ENCODE measurements around the gene AGBL2.
"Not testable (repeated sequence)": the region's sequence is repeated elsewhere in the genome, so short reads cannot be mapped to it uniquely, and the experiment has no call there.

The AGBL2 gene

DNA sequence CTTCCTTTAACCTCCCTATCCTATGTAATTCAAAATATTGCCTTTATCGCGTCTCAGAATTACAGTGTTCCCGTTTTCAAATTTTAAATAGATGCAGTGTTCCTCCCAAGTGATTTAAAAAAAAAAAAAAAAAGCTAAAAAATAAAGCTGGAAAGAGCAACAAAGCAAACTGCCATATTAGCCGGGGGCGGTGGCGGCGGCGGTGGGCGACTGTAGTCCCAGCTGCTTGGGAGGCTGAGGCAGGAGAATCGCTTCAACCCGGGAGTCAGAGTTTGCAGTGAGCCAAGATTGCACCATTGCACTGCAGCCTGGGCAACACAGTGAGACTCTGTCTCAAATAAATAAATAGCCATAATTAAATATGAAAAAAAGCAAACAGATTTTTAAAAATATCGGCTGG lies 5.5 kb upstream of the AGBL2 start:
- Histone ChIP-seq H3K4me1 (ENCODE audit: insufficient read depth, low read length) (no peaks in the 10 kb centered on the region), H3K36me3 (ENCODE audit: insufficient read depth, low read length) (peaks cover 86% of the 10 kb centered on the region), H3K27me3 (ENCODE audit: insufficient read depth, low read length) (no peaks in the 10 kb centered on the region), H2AFZ (ENCODE audit: low read depth, low read length) (no peak overlapping the region), H3K9me3 (ENCODE audit: low read length) (peaks cover 2% of the 10 kb centered on the region), H3K4me3 (ENCODE audit: low read length) (no peak overlapping the region)

- peaks cover 2% of the 10 kb centered on the region for H3K9me3 ChIP-seq (ENCODE audit: low read length)
- no peaks in the 10 kb centered on the region for H3K27me3 ChIP-seq (ENCODE audit: insufficient read depth, low read length)
- no peak overlapping the region for H2AFZ ChIP-seq (ENCODE audit: low read depth, low read length)
- peaks cover 55% of the 10 kb centered on the region for H3K36me3 ChIP-seq (ENCODE audit: insufficient read depth, low read length)
- no peak overlapping the region for H3K4me3 ChIP-seq (ENCODE audit: low read length)
- no peaks in the 10 kb centered on the region for H3K4me1 ChIP-seq (ENCODE audit: insufficient read depth, low read length)
Observed at GRCh38 chr11:47716692-47717091, 1.5 kb upstream of the AGBL2 start.

DNA sequence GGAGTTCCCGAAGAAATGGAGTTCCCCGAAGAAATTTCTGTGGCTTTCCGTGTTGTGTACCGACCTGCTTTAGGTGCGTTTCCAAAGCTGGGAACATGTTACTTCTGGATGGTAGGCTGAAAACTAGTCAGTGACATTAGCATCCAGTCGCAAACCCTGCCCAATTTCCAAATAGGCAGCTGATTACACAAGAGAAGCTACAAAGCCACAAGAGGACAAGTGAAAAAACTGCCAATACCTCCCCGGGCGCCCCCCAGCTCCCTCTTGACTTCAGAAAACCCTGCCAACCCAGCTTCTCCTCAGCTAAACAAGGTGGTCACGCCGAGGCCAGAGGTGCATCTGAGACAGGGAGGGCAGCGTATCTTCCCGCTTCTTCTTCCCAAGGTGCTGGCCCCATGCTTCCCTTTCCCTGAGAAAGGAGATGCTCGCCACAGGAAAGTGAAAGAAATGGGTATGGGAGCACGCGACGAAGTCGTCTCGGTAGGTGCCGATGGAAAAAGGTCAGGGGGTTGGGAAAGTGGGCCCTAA lies 551 bp downstream of the AGBL2 start:
- Histone ChIP-seq H2AFZ (ENCODE audit: low read depth, low read length) (no peak overlapping the region), H3K4me3 (ENCODE audit: low read length) (no peak overlapping the region), H3K27me3 (ENCODE audit: insufficient read depth, low read length) (no peaks in the 10 kb centered on the region), H3K9me3 (ENCODE audit: low read length) (peaks cover 2% of the 10 kb centered on the region), H3K36me3 (ENCODE audit: insufficient read depth, low read length) (peaks cover 37% of the 10 kb centered on the region), H3K4me1 (ENCODE audit: insufficient read depth, low read length) (peaks cover 10% of the 10 kb centered on the region)

- Histone ChIP-seq H3K9me3 (ENCODE audit: low read length) (peaks cover 2% of the 10 kb centered on the region), H3K4me3 (ENCODE audit: low read length) (no peak overlapping the region), H3K27me3 (ENCODE audit: insufficient read depth, low read length) (no peaks in the 10 kb centered on the region), H3K4me1 (ENCODE audit: insufficient read depth, low read length) (peaks cover 10% of the 10 kb centered on the region), H3K36me3 (ENCODE audit: insufficient read depth, low read length) (peaks cover 13% of the 10 kb centered on the region), H2AFZ (ENCODE audit: low read depth, low read length) (no peak overlapping the region)
Observed at GRCh38 chr11:47711816-47712215, 3.4 kb downstream of the AGBL2 start.

DNA sequence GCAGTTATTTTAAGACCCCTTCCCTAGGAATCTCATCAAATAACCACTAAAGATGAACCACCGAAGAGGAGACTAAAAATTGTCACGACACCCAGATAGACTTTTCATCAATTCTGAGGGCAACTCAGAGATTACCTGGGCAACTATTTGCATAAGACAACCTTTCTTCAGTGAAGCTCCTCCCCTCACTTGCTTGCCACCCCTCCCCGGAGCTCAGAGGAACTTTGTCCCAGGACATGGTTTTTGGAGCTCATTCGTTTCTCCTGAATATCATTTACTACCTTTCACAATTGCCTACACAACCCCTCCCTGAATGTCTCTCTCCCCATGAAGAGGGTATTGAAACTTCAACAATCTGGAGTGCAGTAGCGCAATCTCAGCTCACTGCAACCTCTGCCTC lies 3.9 kb downstream of the AGBL2 start:
- H3K9me3 ChIP-seq (ENCODE audit: low read length), result no peaks in the 10 kb centered on the region
- peaks cover 10% of the 10 kb centered on the region for H3K4me1 ChIP-seq (ENCODE audit: insufficient read depth, low read length)
- no peak overlapping the region for H2AFZ ChIP-seq (ENCODE audit: low read depth, low read length)
- no peaks in the 10 kb centered on the region for H3K27me3 ChIP-seq (ENCODE audit: insufficient read depth, low read length)
- no peak overlapping the region for H3K4me3 ChIP-seq (ENCODE audit: low read length)
- H3K36me3 ChIP-seq (ENCODE audit: insufficient read depth, low read length), result peaks cover 7% of the 10 kb centered on the region

DNA sequence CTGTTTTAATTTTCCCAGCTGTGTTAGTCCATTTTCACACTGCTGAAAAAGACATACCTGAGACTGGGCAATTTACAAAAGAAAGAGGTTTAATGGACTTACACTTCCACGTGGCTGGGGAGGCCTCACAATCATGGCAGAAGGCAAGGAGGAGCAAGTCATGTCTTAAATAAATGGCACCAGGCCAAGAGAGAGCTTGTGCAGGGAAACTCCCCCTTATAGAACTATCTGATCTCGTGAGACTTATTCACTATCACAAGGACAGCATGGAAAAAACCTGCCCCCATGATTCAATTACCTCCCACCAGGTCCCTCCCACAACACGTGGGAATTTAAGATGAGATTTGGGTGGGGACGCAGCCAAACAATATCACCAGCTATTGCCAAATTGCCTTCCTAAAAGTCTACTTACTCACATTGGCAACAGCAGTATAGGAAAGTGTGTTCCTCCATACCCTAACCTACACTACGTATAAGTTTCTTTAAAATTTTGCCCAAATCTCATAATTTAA lies 7.8 kb downstream of the AGBL2 start:
- H3K27me3 ChIP-seq (ENCODE audit: insufficient read depth, low read length); H3K4me3 ChIP-seq (ENCODE audit: low read length); H3K9me3 ChIP-seq (ENCODE audit: low read length); H2AFZ ChIP-seq (ENCODE audit: low read depth, low read length); H3K36me3 ChIP-seq (ENCODE audit: insufficient read depth, low read length): not testable (repeated sequence)
- peaks cover 10% of the 10 kb centered on the region for H3K4me1 ChIP-seq (ENCODE audit: insufficient read depth, low read length)

DNA sequence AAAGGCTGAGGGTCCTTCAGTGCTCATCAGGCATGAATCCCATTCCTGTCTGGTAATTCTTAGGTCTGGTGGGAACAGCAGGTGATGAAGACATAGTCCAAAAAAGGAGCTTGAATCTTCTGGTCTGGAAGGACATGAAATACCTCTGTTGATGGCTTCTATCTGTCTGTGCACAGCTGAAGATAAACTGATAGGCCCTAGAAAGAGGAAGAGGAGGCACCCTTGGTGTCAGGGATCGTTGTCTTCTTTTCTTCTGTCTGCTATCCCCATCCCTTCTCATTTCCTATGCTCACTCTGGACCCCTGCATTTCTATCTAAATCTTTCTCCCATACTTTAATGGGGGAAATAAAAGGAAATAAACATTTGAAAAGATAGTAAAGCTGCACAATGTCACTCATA lies 9.4 kb downstream of the AGBL2 start:
- Histone ChIP-seq H3K4me3 (ENCODE audit: low read length) (no peak overlapping the region), H3K36me3 (ENCODE audit: insufficient read depth, low read length) (no peaks in the 10 kb centered on the region), H2AFZ (ENCODE audit: low read depth, low read length) (no peak overlapping the region), H3K9me3 (ENCODE audit: low read length) (no peaks in the 10 kb centered on the region), H3K4me1 (ENCODE audit: insufficient read depth, low read length) (peaks cover 8% of the 10 kb centered on the region), H3K27me3 (ENCODE audit: insufficient read depth, low read length) (no peaks in the 10 kb centered on the region)

DNA sequence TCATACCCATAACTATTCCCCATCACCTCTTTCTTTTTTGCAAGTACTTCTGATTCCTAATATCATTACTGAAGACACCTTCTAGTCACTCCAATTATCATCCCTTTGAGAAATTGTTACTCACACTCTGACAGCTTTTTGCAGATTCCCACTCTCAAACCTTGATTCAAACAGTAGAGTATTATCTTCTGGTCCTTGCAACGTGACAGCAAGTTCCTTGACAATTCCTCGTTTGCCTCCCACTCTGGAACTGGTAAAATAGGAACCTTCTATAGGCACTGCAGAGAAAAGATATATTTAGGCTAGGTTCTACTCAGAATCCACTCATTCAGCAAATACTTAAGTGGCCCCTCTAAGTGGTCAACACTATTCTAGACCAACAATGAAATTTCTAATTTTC lies 23.2 kb downstream of the AGBL2 start:
- Histone ChIP-seq H3K4me3 (ENCODE audit: low read length) (no peak overlapping the region), H3K9me3 (ENCODE audit: low read length) (no peaks in the 10 kb centered on the region), H3K4me1 (ENCODE audit: insufficient read depth, low read length) (no peaks in the 10 kb centered on the region), H2AFZ (ENCODE audit: low read depth, low read length) (no peak overlapping the region), H3K36me3 (ENCODE audit: insufficient read depth, low read length) (no peaks in the 10 kb centered on the region), H3K27me3 (ENCODE audit: insufficient read depth, low read length) (no peaks in the 10 kb centered on the region)

DNA sequence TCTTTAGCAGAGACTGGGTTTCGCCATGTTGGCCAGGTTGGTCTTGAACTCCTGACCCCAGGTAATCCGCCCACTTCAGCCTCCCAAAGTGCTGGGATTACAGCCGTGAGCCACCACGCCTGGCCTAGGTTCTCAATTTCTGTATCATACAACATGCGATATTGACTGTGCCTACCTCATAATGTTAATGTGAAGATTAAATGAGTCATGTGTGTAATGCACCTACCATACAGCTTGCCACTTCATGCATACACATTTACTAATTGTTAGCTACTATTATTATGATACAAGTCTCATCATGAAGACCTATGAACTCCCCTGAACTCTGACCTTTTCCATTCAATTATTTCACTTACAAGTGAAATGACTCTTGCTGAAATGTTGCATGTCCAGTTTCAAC lies 25.7 kb downstream of the AGBL2 start:
- H3K4me3 ChIP-seq (ENCODE audit: low read length), result no peak overlapping the region
- no peaks in the 10 kb centered on the region for H3K9me3 ChIP-seq (ENCODE audit: low read length)
- H3K36me3 ChIP-seq (ENCODE audit: insufficient read depth, low read length), result no peaks in the 10 kb centered on the region
- no peak overlapping the region for H2AFZ ChIP-seq (ENCODE audit: low read depth, low read length)
- H3K27me3 ChIP-seq (ENCODE audit: insufficient read depth, low read length), result no peaks in the 10 kb centered on the region
- no peaks in the 10 kb centered on the region for H3K4me1 ChIP-seq (ENCODE audit: insufficient read depth, low read length)

DNA sequence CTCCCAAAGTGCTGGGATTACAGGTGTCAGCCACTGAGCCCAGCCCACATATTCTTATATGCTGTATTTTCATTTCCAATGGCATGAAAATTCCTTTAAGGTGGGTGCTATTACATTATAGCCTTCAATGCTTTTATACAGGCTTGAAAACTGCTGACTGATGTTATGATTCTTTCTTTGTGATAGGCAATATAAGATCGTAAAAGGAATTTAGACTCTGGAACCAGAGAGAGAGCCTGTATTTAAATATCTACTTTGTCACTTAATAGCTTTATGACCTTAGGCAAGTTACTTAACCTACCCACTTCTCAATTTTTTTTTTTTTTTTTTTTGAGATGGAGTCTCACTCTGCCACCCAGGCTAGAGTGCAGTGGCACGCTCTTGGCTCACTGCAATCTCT lies 26.2 kb downstream of the AGBL2 start:
- Histone ChIP-seq H3K36me3 (ENCODE audit: insufficient read depth, low read length) (no peaks in the 10 kb centered on the region), H3K9me3 (ENCODE audit: low read length) (no peaks in the 10 kb centered on the region), H2AFZ (ENCODE audit: low read depth, low read length) (no peak overlapping the region), H3K27me3 (ENCODE audit: insufficient read depth, low read length) (no peaks in the 10 kb centered on the region), H3K4me1 (ENCODE audit: insufficient read depth, low read length) (no peaks in the 10 kb centered on the region), H3K4me3 (ENCODE audit: low read length) (no peak overlapping the region)

DNA sequence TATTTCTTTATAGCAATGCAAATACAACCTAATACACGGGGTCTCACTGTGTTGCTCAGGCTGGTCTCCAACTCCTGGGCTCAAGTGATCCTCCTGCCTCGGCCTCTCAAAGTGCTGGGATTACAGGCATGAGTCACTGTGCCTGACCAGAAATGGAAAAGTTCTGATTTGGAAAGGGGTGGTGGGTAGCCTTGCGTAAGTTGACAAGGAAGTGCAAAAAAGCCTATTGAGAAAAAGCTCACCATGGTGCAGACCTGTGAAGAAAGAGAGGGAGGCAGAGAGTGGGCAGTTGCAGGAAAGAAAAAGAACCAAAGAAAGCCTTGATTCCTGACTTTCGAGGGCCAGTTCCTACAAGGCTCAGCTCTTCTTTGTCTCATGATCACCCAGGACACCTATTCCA lies 27.1 kb downstream of the AGBL2 start:
- no peaks in the 10 kb centered on the region for H3K9me3 ChIP-seq (ENCODE audit: low read length)
- no peaks in the 10 kb centered on the region for H3K27me3 ChIP-seq (ENCODE audit: insufficient read depth, low read length)
- H2AFZ ChIP-seq (ENCODE audit: low read depth, low read length), result no peak overlapping the region

DNA sequence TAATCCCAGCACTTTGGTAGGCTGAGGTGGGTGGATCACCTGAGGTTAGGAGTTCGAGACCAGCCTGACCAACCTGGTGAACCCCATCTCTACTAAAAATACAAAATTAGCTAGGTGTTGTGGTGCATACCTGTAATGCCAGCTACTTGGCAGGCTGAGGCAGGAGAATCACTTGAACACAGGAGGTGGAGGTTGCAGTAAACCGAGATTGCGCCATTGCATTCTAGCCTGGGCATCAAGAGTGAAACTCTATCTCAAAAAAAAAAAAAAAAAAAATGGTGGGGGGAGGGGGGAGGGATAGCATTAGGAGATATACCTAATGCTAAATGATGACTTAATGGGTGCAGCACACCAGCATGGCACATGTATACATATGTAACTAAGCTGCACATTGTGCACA lies 28.5 kb downstream of the AGBL2 start:
- H3K9me3 ChIP-seq (ENCODE audit: low read length), result not testable (repeated sequence)

More for the DNA sequence above, 27.1 kb downstream of the AGBL2 start:
- Histone ChIP-seq H3K4me1 (ENCODE audit: insufficient read depth, low read length) (no peaks in the 10 kb centered on the region), H3K4me3 (ENCODE audit: low read length) (no peak overlapping the region), H3K36me3 (ENCODE audit: insufficient read depth, low read length) (no peaks in the 10 kb centered on the region)

DNA sequence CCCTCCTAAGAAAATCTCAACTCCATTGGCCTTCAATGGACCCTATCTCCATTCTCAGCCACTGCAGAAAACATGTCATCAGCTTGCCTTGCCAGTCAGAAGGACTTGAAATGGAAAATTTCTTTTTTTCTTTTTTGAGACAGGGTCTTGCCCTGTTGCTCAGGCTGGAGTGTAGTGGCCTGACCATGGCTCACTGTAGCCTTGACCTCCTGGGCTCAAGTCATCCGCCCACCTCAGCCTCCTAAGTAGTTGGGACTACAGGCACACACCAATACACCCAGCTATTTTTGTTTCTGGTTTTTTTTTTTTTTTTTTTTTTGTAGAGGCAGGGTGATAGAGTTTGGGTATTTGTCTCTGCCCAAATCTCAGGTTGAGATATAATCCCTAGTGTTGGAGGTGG lies 29.0 kb downstream of the AGBL2 start:
- Histone ChIP-seq H3K27me3 (ENCODE audit: insufficient read depth, low read length) (no peaks in the 10 kb centered on the region), H3K9me3 (ENCODE audit: low read length) (no peaks in the 10 kb centered on the region), H3K4me3 (ENCODE audit: low read length) (no peak overlapping the region), H3K36me3 (ENCODE audit: insufficient read depth, low read length) (no peaks in the 10 kb centered on the region), H3K4me1 (ENCODE audit: insufficient read depth, low read length) (no peaks in the 10 kb centered on the region), H2AFZ (ENCODE audit: low read depth, low read length) (no peak overlapping the region)

More for the DNA sequence above, 28.5 kb downstream of the AGBL2 start:
- not testable (repeated sequence) for H3K27me3 ChIP-seq (ENCODE audit: insufficient read depth, low read length); H3K4me1 ChIP-seq (ENCODE audit: insufficient read depth, low read length); H2AFZ ChIP-seq (ENCODE audit: low read depth, low read length); H3K36me3 ChIP-seq (ENCODE audit: insufficient read depth, low read length); H3K4me3 ChIP-seq (ENCODE audit: low read length)

- H3K27me3 ChIP-seq (ENCODE audit: insufficient read depth, low read length), result no peaks in the 10 kb centered on the region
- H3K9me3 ChIP-seq (ENCODE audit: low read length), result no peaks in the 10 kb centered on the region
- H3K4me3 ChIP-seq (ENCODE audit: low read length), result no peak overlapping the region
- no peaks in the 10 kb centered on the region for H3K4me1 ChIP-seq (ENCODE audit: insufficient read depth, low read length)
- no peak overlapping the region for H2AFZ ChIP-seq (ENCODE audit: low read depth, low read length)
- H3K36me3 ChIP-seq (ENCODE audit: insufficient read depth, low read length), result no peaks in the 10 kb centered on the region
Observed at GRCh38 chr11:47675851-47676250, 39.3 kb downstream of the AGBL2 start.
